ENCODE data around the gene DST.

Gene DST

DNA sequence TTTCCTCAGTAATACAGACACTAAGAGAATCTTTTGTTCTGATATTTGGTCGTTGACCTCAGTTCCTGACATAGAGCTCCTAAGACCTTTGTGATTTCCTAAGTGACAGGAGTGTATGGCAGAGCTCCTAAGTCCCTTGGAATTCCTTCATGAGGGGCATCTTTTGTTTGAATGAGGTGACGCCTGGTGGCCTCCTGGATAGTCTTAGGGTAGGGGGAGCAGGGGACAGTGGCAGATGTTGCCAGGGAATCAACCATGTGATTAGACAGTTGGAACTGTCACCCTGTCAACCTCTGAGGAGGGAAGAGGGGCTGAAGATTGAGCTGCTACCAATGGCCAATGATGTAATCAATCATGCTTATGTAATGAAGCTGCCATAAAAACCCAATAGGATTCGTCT lies 67.0 kb downstream of the DST start:
- H2AFZ ChIP-seq (ENCODE audit: low read length), result no peak overlapping the region
- no peaks in the 10 kb centered on the region for H3F3A ChIP-seq (ENCODE audit: insufficient read depth, low read length)
- H3K4me3 ChIP-seq (ENCODE audit: low read depth, low read length, poor library complexity, severe bottlenecking), result no peak overlapping the region
- H3K9ac ChIP-seq (ENCODE audit: low read length), result no peak overlapping the region
- no peaks in the 10 kb centered on the region for H3K9me2 ChIP-seq (ENCODE audit: low read depth, low read length)
- no peaks in the 10 kb centered on the region for H3K79me2 ChIP-seq (ENCODE audit: insufficient read depth, low read length)
- no peak overlapping the region for H3K4me2 ChIP-seq (ENCODE audit: low read length)
- no peak overlapping the region for H3K27ac ChIP-seq (ENCODE audit: low read depth, low read length, poor library complexity, severe bottlenecking)
- no peak for TF ChIP-seq CTCF (IDR thresholded peaks at IDR 0.05; ENCODE audit: low read length)
- H4K20me1 ChIP-seq (ENCODE audit: insufficient read depth, low read length), result no peaks in the 10 kb centered on the region
- H3K4me1 ChIP-seq (ENCODE audit: insufficient read depth, low read length, severe bottlenecking), result no peaks in the 10 kb centered on the region
- no peaks in the 10 kb centered on the region for H3K27me3 ChIP-seq (ENCODE audit: insufficient read depth, low read length)
- no peaks in the 10 kb centered on the region for H3K9me3 ChIP-seq (ENCODE audit: low read length)
- H3K36me3 ChIP-seq (ENCODE audit: insufficient read depth, low read length), result no peaks in the 10 kb centered on the region

- no peak overlapping the region for H3K27ac ChIP-seq (ENCODE audit: low read depth, low read length, poor library complexity, severe bottlenecking)
- H3F3A ChIP-seq (ENCODE audit: insufficient read depth, low read length), result no peaks in the 10 kb centered on the region
- H3K9ac ChIP-seq (ENCODE audit: low read length), result no peak overlapping the region
- H3K4me2 ChIP-seq (ENCODE audit: low read length), result no peak overlapping the region
- no peaks in the 10 kb centered on the region for H3K27me3 ChIP-seq (ENCODE audit: insufficient read depth, low read length)
- no peaks in the 10 kb centered on the region for H3K36me3 ChIP-seq (ENCODE audit: insufficient read depth, low read length)
- no peaks in the 10 kb centered on the region for H3K9me3 ChIP-seq (ENCODE audit: low read length)
- no peaks in the 10 kb centered on the region for H4K20me1 ChIP-seq (ENCODE audit: insufficient read depth, low read length)
- no peak for TF ChIP-seq EZH2 (IDR thresholded peaks at IDR 0.05; ENCODE audit: borderline replicate concordance, low read length)
- no peak for TF ChIP-seq CTCF (IDR thresholded peaks at IDR 0.05; ENCODE audit: low read length)
- H2AFZ ChIP-seq (ENCODE audit: low read length), result no peak overlapping the region
- H3K79me2 ChIP-seq (ENCODE audit: insufficient read depth, low read length), result no peaks in the 10 kb centered on the region
- no peaks in the 10 kb centered on the region for H3K4me1 ChIP-seq (ENCODE audit: insufficient read depth, low read length, severe bottlenecking)
- H3K9me2 ChIP-seq (ENCODE audit: low read depth, low read length), result no peaks in the 10 kb centered on the region
- no peak overlapping the region for H3K4me3 ChIP-seq (ENCODE audit: low read depth, low read length, poor library complexity, severe bottlenecking)
These were observed 68.4 kb downstream of the DST start for GRCh38 chr6:56574292-56574691.

DNA sequence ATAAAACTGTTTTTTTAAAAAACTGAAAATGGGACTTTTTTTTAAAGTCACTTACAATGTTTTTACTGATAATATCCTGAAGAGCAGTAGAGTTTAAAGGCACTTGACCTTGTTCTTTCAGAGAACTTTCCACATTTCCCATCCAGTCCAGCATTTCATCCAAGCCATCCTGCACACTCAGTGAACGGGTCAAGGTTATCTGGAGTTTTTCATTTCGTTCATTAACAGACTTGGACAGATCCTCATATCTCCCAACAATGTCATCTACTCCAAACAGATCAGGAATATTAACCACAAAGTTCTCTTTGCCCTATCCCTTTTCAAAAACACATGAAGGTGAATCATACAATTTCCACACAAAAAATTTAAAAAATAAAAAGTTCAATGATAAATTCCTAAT lies 69.1 kb downstream of the DST start:
- Histone ChIP-seq H3K27ac (ENCODE audit: low read depth, low read length, poor library complexity, severe bottlenecking) (no peak overlapping the region), H3K4me2 (ENCODE audit: low read length) (no peak overlapping the region), H3K36me3 (ENCODE audit: insufficient read depth, low read length) (no peaks in the 10 kb centered on the region), H3K4me1 (ENCODE audit: insufficient read depth, low read length, severe bottlenecking) (no peaks in the 10 kb centered on the region), H4K20me1 (ENCODE audit: insufficient read depth, low read length) (no peaks in the 10 kb centered on the region), H3K9me3 (ENCODE audit: low read length) (no peaks in the 10 kb centered on the region), H3F3A (ENCODE audit: insufficient read depth, low read length) (no peaks in the 10 kb centered on the region), H3K79me2 (ENCODE audit: insufficient read depth, low read length) (no peaks in the 10 kb centered on the region), H3K27me3 (ENCODE audit: insufficient read depth, low read length) (no peaks in the 10 kb centered on the region), H3K9me2 (ENCODE audit: low read depth, low read length) (no peaks in the 10 kb centered on the region), H3K4me3 (ENCODE audit: low read depth, low read length, poor library complexity, severe bottlenecking) (no peak overlapping the region), H2AFZ (ENCODE audit: low read length) (no peak overlapping the region), H3K9ac (ENCODE audit: low read length) (no peak overlapping the region)
- TF ChIP-seq CTCF (IDR thresholded peaks at IDR 0.05; ENCODE audit: low read length) (no peak), EZH2 (IDR thresholded peaks at IDR 0.05; ENCODE audit: borderline replicate concordance, low read length) (no peak)
